HG03039 (cell line): ENCODE measurements around the gene BCCIP.

Experiments used
- ATAC-seq: cut with Tn5 transposase; IDR thresholded peaks from one replicate; pipeline ENCODE4 v1.9.1; 2021; ENCODE audit warnings: mild to moderate bottlenecking, moderate library complexity; ENCODE audit not compliant: unreplicated experiment

BCCIP gene

DNA sequence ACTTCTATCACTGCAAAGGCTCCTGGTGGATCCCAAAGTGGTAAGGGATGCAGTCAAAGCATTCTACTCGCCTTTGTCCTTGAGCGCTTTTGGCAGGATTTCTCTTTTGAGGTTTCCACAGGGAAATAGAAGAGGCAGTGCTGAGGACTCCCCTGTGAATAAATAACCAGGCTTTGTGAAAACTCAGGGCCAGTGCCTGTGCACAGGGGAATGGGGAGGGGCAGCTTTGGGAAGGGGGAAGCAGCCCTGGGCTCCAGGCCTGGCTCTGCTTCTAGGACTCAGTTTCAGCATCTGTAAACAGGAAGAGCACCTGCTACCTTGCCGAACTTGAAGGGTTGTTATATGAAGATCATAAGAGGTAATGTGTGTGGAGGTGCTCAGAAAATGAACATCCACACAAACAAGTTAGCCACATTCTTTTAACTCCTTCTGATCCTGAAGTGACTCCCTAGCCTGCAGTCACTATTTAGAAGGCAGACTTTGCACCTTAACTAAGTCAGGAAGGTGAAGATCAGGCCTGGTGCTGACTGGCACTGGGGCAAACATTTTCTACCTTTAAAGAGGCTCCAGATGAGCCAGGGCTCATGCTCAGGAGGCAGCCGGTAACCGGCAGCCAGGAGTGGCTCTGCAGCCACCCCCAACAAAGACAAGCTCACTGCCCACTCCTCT is 25.2 kb upstream of the BCCIP start:
- ATAC-seq, result no peak

DNA sequence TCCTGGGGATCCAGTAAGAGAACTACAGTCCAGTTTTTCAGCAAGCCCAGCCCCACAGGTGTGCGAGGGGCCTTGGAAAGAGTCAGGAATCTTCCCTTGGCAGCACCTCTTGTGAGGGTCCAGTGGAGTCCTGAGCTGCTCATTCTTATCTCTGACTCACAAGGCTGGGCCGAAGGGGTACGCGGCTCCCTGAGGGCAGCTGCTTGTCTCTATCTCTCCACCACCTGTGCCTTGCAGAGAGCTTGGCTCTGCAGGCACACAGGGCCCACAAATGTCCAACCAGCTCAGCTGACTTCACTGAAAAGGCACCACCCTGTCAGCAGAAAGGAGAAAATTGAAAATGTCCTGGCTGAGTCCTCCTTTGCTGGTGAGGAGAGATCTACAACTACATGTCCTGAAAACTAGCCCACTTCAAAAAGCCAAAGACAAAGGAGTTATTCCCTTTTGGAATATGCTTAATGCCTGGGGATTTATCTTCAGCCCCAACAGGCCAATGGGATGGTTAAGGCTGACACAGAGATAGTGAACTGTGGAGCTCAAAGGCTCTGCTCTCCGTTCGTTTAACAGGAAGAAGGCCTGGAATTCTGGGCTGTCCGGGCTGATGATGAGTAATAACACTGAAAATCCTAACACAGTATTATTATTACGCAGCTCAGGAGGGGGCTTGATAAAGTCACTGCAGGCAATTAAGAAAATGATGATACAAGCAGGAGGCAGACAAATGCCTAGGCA is 23.7 kb upstream of the BCCIP start:
- ATAC-seq, result no peak

DNA sequence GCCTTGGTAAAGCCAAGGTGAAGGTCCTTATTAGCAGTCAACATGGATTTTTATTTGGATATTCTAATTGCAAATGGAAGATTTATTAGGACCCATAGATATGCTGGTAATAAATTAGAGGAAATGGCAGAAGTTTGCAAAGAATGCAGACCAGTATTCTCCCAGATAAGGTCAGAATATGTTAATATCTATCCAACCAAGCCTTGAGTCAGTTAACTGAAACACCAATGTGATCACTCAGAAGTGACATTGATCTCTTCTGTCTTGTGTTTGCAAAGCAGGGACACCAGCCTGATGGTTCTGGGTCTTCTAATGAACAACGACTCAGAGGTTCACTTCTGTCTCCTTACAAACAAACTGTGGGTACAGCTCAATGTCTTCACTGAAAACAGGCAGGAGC is 21.8 kb upstream of the BCCIP start:
- ATAC-seq, result no peak

DNA sequence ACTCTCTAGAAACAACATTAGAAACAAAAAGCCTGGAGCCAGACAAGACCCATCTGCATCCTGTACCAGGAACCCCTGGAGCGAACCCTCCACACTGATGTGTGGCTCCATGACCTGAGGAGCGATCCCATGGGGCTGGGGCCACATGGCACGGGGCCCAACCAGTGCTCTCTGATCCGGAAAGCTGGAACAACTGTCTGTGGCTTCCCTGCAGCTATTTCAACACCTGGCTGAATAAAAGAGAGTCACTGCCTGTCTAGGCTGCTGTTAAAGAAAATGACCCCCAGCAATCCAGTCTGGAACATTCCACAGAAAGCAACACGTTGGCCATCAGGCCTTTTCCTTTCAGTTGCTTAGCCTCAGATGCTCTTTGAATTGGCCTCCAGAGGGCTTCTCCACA is 21.2 kb upstream of the BCCIP start:
- no peak for ATAC-seq

DNA sequence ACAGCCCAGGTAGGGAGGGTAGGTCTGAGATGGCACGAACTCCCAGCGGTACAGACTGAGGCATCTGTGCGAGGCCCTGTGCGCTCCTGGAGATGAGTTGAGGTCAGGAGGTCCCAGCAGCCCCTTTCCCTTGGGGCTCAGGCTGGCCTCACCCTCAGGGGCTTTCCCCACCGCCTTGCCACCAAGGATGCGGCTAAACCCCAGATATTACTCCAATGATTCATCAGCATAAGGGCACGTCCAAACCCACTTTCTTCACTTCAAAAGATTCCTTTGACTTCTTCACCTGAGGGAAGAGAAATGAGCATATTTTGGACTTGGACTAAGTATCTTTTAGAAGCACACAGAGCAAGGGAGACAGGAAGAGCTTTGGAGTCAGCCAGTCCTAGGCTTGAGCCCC is 20.6 kb upstream of the BCCIP start:
- no peak for ATAC-seq

DNA sequence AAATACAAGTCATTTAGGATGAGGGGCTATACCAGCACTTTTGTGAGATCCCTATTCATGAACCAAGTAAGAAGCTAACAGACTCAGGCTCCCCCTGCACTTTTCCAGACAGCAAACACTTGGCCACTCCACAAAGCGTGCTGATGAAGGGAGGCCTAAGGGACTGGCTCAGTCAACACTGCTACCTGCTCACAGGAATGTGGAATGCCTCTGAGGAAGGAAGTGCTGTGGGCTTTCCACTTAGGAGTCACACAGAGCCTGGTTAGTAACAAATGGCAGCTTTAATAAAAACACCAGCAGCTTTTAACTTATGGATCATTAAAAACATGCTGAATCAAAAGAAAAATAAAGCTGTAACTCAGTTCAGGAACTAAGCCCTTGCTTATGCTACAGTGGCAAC is 15.3 kb upstream of the BCCIP start:
- ATAC-seq, result no peak

DNA sequence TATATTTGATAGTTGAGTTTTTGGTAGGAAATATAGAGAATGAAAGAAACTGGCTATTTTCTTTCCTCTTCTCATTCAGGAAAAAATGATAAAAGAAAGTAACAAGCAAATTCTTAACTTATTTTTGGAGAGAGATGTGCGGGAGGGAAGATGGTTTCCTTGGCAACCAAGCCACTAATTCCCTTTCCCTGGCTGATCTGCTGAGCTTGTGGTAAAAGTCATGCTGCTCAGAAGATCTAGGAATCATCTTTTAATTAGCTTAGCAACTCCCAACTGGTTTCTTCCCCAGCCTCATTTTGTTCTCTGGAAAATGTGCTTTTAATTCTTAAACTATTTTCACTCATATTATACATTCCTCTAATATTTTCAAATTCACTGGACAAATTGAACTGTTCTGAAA is 12.1 kb upstream of the BCCIP start:
- ATAC-seq, result no peak

DNA sequence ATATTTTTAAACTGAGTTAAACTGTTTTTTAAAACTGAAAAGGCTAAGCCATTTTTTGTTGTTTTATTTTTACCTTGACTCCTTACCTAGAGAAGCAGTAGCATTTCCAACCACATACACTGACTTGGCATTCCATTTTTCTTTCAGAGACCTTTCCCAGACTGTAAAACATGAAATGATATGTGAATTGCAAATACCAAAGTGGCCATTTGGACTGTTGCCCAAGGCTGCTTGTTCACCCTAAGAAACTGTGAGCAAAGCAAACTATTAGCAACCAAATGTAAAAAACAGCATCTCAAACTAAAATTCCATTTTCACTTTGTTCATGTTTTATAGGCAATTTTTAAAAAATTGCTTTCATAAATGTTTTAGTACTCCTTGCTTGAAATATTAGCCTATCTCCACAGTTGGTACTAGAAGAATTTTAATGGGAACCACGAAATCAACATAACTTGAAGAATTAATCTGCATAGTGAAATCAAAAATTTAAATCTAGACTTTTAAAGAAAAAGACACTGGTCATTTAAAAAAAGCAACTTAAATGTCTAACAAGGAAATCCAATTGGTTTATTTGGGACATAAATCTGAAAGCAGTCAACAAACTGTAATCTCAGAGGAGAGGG is 11.1 kb upstream of the BCCIP start:
- ATAC-seq, result no peak

DNA sequence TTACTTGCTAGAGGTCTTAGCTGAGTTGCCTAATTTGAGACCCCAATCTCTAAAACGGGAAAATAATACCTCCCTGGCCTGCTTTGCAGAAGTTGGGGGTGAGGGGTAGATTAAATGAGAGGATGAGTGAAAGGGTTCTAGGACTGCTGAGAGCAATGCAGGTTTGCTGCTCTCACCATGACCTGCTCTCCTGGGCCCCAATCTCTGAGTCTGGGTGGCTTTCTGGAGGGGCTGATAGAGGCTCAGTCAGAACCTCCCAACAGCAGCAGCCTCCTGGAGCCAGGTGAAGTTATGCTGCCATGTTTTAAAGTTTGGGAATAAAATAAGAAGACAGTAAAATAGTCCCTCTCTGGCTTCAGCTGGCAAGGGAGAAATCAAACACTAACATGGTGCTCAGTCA is 7.6 kb upstream of the BCCIP start:
- ATAC-seq, result no peak

DNA sequence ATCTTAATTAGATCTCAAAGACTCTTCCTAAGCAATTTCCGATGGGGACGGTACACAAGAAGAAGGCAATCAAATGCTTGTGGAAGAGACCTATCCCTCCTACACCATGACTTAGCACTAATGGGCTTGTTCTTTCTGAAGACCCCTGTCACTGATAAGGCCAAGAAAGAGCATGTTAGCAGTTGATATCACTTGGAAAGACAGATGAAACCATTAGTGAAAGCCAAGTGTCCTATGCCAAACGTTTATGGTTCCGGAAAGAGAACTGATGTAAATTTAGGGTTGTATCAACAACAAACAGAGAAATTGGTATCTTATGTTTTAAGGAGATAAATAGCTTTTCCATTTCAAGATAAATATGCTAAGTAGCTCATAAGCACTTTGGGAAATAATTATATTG is 6.8 kb upstream of the BCCIP start:
- no peak for ATAC-seq

DNA sequence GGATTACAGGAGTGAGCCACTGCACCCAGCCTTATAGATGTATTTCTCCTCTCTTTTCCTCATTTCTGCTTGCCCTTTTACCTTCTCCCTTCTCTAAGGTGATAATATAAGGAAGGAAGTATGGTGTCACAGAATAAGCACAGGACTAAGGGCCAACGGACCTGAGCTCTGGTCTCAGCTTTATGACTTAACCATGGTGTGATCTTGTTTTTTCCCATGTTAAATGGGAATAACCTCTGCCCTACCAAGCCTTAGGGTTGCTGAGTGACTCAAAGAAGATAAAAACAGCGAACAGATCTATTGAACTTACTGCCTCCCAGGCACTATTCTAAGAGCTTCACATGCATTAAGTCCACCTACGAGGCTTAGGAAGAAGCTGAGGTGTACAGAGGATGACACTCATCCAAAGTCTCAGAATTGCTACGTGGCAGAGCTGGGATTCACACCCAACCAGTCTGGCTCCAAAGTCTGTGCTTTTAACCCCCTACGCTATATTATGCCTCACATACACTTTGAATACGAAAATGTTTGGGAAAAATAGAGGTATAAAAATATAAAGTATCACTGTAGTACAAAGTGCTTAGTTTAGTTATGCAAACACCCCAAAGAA is 5.9 kb upstream of the BCCIP start:
- ATAC-seq, result no peak

DNA sequence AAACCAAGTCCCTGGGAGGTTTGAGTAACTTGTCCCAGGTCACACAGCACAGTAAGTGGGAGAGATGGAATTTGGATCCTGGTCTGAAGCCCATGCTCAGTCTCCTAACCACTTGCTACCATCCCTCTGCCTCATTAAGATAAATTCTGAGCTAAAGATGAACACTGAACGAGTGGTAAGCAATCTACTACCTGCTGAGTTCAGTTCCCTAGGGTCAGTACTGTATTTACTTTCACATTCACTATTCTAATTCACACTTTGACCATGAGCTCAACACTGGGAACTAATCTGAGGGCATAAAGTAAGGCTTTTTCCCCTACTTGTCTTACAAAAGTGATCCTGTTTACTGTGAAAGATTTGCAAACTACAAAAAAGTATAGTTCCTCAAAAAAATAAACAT is 2.6 kb upstream of the BCCIP start:
- ATAC-seq, result peak; percentile 33

DNA sequence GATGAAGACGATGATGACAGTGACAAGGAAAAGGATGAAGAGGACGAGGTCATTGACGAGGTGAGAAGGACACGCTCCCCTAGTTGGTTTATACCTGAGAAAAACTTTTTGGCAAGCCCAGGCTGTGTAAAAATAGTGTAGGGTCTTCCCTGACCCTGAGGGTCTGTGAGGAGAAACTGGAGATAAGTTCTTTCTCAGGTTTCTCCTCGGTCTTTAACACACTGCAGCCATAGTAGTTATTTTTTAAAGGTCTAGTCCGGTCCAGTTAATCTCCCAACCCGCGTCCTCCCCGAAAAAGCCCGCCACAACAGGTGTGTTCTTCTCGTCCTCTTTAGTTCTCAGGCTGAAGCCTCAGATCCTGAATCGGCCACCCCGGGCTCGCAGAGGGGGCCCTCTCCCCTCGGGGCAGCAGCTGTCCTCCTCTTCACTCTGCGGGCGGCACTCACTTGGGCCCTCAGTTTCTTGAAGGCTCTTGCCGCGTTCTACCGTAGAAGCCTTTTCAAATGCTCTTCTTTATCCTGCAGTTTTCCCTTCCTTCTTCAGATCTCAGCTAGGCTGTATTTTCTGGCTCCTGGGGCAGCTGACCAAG is 411 bp downstream of the BCCIP start:
- ATAC-seq, result no peak

DNA sequence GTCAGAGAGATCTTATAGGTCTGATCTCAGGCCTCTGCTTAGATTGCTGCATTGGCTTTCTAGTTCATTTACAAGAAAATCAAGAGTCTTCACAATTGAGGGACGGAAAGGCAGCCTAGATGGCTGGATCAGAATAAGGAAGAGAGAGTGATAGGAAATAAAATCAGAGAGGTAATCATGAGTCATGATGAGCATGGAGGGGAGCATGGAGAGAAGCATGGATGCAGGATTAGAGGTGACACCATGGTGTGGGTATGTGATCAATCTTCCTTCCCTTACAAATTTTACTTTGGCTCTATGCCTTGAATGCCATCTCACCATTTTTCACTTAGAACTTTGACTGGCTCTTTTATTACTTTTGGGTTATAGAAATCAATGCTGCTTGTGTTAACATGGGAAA is 1.4 kb downstream of the BCCIP start:
- ATAC-seq, result no peak

DNA sequence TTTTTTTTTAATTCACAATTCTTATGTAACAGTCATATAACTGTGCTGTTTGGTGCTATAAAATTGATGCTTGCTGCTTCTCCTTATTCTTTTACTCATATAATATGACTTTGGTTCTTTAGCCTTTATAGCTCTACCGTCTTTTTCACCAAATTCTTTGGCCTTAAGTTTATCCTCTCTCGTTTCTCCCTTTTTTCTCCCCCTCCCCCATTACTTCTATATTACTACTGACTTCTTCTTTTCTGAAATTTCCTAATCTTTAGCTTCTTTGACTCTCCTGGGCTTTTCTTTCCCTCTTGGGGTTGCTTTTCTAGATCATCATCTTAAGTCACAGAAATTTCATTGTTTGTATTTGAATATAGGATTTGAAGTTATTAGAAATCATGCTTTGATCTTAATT is 3.8 kb downstream of the BCCIP start:
- no peak for ATAC-seq

DNA sequence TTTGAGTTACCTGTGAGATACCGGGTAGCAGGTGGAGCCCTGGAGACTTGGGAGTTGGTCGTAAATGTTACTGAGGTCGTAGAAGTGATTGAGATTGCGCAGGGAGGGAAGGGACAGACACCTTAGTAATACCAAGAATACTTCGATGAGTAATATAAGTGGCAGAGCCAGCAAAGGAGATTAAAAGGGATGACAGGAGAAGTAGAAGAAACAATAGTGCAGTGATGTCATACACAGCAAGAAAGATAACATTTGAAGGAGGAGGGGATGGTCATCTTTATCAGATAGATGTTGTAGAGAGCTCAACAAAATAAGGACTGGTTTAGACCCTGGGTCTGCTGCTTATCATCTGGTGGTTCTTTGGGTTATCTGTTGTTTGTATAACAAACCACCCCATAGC is 5.0 kb downstream of the BCCIP start:
- no peak for ATAC-seq

DNA sequence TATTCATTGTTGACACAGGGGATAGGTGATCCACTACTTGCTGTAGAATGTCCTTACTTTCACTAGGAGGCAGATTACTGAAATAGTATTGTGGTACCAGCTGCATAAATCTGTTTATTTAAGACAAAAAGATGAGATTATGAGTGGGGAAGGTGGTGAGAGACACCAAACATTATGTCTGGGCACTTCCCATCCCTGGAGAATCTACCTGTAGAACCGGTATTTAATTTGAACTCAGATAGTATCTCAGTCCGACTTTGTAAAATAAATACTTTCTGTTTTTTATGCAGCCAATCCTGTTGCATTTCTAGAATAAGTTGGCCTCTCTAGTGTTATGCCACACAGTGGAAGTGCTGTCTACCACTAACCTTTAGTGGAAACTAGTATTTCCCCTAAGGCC is 13.4 kb downstream of the BCCIP start:
- ATAC-seq, result no peak

DNA sequence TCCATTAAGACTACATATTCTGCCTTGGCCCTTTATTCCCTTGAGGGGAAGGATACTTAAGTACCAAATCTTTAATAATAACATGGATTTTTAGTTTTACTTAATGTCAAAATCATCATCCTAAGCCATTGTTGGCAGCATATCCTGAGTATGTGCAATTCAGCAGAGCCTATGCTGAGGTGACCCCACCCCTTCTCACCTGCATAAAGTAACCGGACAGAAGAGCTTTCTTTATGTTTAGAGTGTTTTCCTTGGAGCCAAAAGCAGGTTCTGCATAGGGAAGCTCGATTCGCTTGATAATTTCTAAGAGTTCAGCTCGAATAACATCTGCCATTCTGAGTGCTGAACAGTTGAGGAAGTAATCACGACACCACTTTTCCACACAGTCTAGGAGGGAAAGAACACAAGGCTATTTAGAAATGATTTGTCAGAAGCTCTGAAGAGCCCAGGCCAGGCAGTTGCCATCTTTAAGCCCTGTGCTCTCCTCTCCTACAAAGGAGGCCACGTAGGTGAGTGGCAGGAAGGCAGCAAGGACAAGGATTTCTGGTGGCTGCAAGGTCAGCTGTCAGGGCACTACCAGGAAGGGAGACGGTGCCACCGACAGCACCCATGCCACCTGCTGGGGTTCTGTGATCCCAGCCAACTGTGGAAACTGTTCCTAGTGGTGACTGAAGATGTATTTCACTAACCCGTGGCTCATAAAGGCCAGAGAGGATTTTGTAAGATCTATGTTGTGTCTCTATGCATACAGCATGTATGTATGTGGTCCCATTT is 15.6 kb downstream of the BCCIP start:
- ATAC-seq, result no peak

DNA sequence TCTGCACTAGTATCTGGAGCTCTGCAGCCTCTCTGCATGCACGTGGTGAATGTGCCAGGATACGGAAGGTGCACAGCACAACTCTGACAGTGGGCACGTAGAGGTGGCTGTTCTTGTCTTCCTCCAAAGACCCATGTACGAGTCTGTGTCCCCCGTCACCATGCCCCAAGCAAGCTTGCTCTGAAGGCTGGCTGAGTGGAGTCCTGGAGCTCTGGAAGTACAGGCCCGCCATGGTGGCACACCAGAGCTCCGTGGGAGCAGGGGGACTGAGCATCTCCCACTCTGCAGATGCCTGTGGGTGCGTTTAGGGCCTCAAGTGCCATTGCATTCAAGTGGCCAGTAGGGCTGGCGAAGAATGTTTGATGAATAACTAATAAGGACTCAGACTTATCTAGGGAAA is 17.1 kb downstream of the BCCIP start:
- ATAC-seq, result no peak

DNA sequence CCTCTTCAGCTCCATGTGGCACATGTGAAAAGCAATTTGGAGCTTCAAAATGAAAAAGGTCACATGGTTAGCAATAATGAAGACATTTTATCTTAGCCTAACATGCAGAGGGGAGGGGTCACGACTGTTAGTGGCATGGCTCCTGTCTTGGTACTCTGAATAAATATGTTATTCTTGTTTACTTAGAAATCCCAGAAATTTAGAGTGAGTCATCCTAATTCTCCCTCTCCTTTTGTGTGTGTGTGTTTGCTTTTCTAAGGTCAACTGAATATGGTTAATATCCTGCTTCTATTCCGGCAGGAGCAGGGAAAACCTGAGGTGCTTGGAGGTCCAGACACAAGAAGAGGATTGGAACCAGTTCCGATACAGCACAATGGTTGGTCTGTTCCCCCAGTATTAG is 17.6 kb downstream of the BCCIP start:
- no peak for ATAC-seq
